Right lobe of liver (tissue), 6 donors: ENCODE measurements around the gene PSD. TPM values are rescaled to one million over a fixed set of nuclear protein-coding genes. Genes with fewer than 3 reads are reported as not detected.

Experiments
- ATAC-seq, 4 donors: fragments of 200-7000 bp; cut with Tn5 transposase; one replicate each; pipeline ENCODE4 v1.9.1; 2020; ENCODE audit warnings: mild to moderate bottlenecking in 4 of 4, moderate library complexity in 4 of 4
- DNase-seq, 3 donors: peaks; one replicate each; pipeline ENCODE4 v3.0.0-alpha.2; 2020
- H3K27ac ChIP-seq, 3 donors: fragments of 200-600 bp; one replicate each; pipeline ENCODE4 v1.8.0; 2022
- H3K27me3 ChIP-seq, 2 donors: fragments of 200-600 bp; one replicate each; pipeline ENCODE4 v1.8.0; 2022
- H3K36me3 ChIP-seq, 4 donors: fragments of 200-600 bp; sonication (generic) in 1 of 4; one replicate each; pipeline versions ENCODE4 v1.5.1 to v1.8.0; 2017 to 2022; ENCODE audit warnings: control low read depth in 1 of 4
- H3K4me1 ChIP-seq, 4 donors: fragments of 200-600 bp; sonication (generic) in 1 of 4; one replicate each; pipeline versions ENCODE4 v1.5.1 to v1.8.0; 2017 to 2022; ENCODE audit warnings: control low read depth in 1 of 4
- H3K4me3 ChIP-seq, 3 donors: fragments of 200-600 bp; one replicate each; pipeline ENCODE4 v1.8.0; 2022
- H3K9me3 ChIP-seq, 4 donors: fragments of 200-600 bp; sonication (generic) in 1 of 4; one replicate each; pipeline versions ENCODE4 v1.5.1 to v1.8.0; 2017 to 2022; ENCODE audit warnings: control low read depth in 1 of 4
- POLR2A ChIP-seq: fragments of 450-650 bp; IDR thresholded peaks from one replicate; pipeline ENCODE4 v1.6.1; 2017; ENCODE audit warnings: antibody characterized with exemption, mild to moderate bottlenecking
- WGBS: methylation state at CpG from one replicate; pipeline ENCODE4 v1.1.6; 2018; ENCODE audit warnings: low coverage, low lambda C conversion rate; ENCODE audit not compliant: insufficient coverage; ENCODE audit errors: missing lambda C conversion rate; 5-methylcytosine and 5-hydroxymethylcytosine counted together
- intact Hi-C, 2 donors: fragments of 100-400 bp; cut with DNase I; formaldehyde crosslinking; loops; one replicate each; pipeline versions ENCODE4 v1.11.2 to v1.14.1; 2022
- total RNA-seq, 6 experiments: library from RNA; depleted of rRNA in 2 of 6; stranded (reverse); fragments of >200 nt in 2 of 6; fragmentation: NEBNext Ultra II Directional in 3 of 6; extraction: Animal tissue kit (Norgen Biotek cat#: 25700) in 3 of 6; gene quantifications; one replicate each; pipeline versions ENCODE4 v1.1.0 to v1.2.4, GENCODE V29; 2016 to 2023
- TF ChIP-seq, protein P1 (sequence below), 4 donors: fragments of 200-600 bp in 3 of 4; fragments of 450-650 bp in 1 of 4; IDR thresholded peaks; one replicate each; pipeline versions ENCODE4 v1.5.1 to v1.8.0; 2016 to 2022; ENCODE audit warnings: antibody characterized with exemption in 4 of 4, mild to moderate bottlenecking in 2 of 4
- donor health status: DM: no; HTN: yes; CAD: no.
- donor health status: DM: no; HTN: no; CAD: no.
- donor health status: DM: no; HTN: no; CAD: no.
- donor health status: DM: no; HTN: yes; CAD: no.
- donor health status: DM: no; HTN: yes; CAD: no.

Gene PSD
- total RNA-seq, 6 experiments from 2014 or later = 0.12 to 4.6 (median 1.3) TPM

DNA sequence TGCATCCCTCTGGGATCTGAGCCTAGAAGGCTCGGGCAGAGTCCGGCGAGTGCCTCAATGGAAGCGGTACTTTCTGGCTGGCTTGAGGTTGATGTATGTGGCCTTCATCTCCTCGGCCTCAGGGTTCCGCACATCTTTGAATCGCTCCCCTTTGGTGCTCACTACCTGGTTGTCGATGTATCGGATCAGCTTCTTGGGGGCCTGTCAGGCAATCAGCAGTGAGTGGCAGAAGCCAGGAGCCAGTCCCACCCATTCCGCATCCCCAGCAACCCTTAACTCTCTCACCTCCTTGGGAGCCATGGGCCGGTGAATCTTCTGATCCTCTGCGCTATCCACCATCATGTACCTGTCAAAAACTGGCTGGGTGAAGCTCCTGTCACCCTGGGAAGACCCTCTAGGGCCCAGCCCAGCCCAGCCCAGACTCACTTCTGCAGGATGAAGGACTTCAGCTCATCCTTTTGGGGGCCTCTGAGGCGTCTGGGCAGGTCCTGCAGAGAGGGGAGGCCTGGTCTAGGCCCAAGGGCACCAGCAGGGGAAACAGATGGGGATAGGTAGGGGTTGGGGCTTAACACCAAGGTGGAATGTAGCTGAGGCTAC is 4.9 kb upstream of the PSD start:
- H3K27ac ChIP-seq = no peak overlapping the region

DNA sequence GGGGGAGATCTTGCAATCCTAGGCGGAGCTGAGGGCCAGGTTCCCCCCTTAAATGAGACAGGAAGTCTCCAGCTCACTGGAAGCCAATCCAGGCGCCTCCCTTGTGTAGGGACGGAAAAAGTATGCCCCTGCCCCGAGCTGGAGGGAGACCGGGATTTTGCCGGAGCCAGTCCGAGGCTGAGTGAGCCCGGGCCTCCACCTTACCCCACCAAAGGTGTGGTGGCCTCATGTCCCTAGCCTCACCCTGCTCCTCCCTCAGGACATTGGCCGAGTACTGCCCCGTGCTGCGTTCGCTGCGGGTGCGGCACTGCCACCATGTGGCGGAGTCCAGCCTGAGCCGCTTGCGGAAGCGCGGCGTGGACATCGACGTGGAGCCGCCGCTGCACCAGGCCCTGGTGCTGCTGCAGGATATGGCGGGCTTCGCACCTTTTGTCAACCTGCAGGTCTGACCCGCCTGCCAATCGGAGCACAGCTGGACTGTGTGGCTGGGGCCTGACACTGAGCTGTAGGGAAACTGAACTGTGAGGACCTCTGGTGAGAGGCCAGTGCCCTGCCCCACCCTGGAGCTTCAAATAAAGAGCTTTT is 4.1 kb upstream of the PSD start:
- H3K27ac ChIP-seq = peak overlapping the region; percentile 71 to 89 (median 73)
- TF ChIP-seq, protein P1, sequence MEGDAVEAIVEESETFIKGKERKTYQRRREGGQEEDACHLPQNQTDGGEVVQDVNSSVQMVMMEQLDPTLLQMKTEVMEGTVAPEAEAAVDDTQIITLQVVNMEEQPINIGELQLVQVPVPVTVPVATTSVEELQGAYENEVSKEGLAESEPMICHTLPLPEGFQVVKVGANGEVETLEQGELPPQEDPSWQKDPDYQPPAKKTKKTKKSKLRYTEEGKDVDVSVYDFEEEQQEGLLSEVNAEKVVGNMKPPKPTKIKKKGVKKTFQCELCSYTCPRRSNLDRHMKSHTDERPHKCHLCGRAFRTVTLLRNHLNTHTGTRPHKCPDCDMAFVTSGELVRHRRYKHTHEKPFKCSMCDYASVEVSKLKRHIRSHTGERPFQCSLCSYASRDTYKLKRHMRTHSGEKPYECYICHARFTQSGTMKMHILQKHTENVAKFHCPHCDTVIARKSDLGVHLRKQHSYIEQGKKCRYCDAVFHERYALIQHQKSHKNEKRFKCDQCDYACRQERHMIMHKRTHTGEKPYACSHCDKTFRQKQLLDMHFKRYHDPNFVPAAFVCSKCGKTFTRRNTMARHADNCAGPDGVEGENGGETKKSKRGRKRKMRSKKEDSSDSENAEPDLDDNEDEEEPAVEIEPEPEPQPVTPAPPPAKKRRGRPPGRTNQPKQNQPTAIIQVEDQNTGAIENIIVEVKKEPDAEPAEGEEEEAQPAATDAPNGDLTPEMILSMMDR (IDR thresholded peaks at IDR 0.05) = peak; percentile 82 to 92 (median 88)
- TF ChIP-seq POLR2A = peak; percentile 11
- H3K9me3 ChIP-seq = no peaks in the 10 kb centered on the region
- peak; percentile 71 to 78 (median 74) for ATAC-seq
- intact Hi-C loops = no loop called here
- H3K4me3 ChIP-seq = peak overlapping the region; percentile 86 to 90 (median 89)
- peaks cover 0 to 5% (median 2%) of the 10 kb centered on the region in 4 donors for H3K36me3 ChIP-seq
- H3K27me3 ChIP-seq = no peaks in the 10 kb centered on the region
- peak; percentile 88 to 90 (median 89) for DNase-seq
- H3K4me1 ChIP-seq = peaks cover 0 to 25% (median 11%) of the 10 kb centered on the region in 4 donors
- 4% methylated on average over 3 of the region's 28 CpGs for WGBS

More for the DNA sequence above, 4.9 kb upstream of the PSD start:
- H3K4me3 ChIP-seq = no peak overlapping the region
- H3K36me3 ChIP-seq = peaks cover 0 to 5% (median 2%) of the 10 kb centered on the region in 4 donors
- H3K4me1 ChIP-seq = peaks cover 0 to 25% (median 11%) of the 10 kb centered on the region in 4 donors
- ATAC-seq (no peak), DNase-seq (no peak)
- no peaks in the 10 kb centered on the region for H3K9me3 ChIP-seq
- 91% methylated on average over 6 of the region's 13 CpGs for WGBS
- intact Hi-C loops = no loop called here
- H3K27me3 ChIP-seq = no peaks in the 10 kb centered on the region
- TF ChIP-seq POLR2A = no peak
- TF ChIP-seq, protein P1 (IDR thresholded peaks at IDR 0.05) = no peak

GRCh38 chr10:102421757-102422512 is 3.4 kb upstream of the PSD start:
- Histone ChIP-seq H3K4me3 (peak overlapping the region; percentile 86 to 90 (median 89)), H3K27ac (peak overlapping the region; percentile 71 to 89 (median 73)), H3K27me3 (no peaks in the 10 kb centered on the region), H3K4me1 (peaks cover 0 to 25% (median 11%) of the 10 kb centered on the region in 4 donors), H3K9me3 (no peaks in the 10 kb centered on the region), H3K36me3 (peaks cover 0 to 5% (median 2%) of the 10 kb centered on the region in 4 donors)
- intact Hi-C loops = no loop called here
- ATAC-seq (peak; percentile 26 to 44 (median 36)), DNase-seq (peak; percentile 65 to 84 (median 78))
- 0% methylated on average over 15 of the region's 62 CpGs for WGBS
- TF ChIP-seq POLR2A = peak; percentile 7
- TF ChIP-seq, protein P1 (IDR thresholded peaks at IDR 0.05) = no peak

GRCh38 chr10:102421507-102421756 is 2.8 kb upstream of the PSD start:
- peak overlapping the region; percentile 86 to 90 (median 89) for H3K4me3 ChIP-seq
- no peaks in the 10 kb centered on the region for H3K27me3 ChIP-seq
- no peak for DNase-seq
- intact Hi-C loops = no loop called here
- peaks cover 0 to 25% (median 11%) of the 10 kb centered on the region in 4 donors for H3K4me1 ChIP-seq
- H3K36me3 ChIP-seq = peaks cover 0 to 5% (median 2%) of the 10 kb centered on the region in 4 donors
- ATAC-seq = peak in 1 of 4 donors; percentile 2
- TF ChIP-seq, protein P1 (IDR thresholded peaks at IDR 0.05) = no peak
- TF ChIP-seq POLR2A = no peak
- H3K27ac ChIP-seq = peak overlapping the region; percentile 71 to 89 (median 73)
- 0% methylated on average over 5 of the region's 14 CpGs for WGBS
- no peaks in the 10 kb centered on the region for H3K9me3 ChIP-seq
